Muscle of arm (tissue), 12 donors: ENCODE results near the gene RTP3. TPM values are rescaled to one million over a fixed set of nuclear protein-coding genes. Genes with fewer than 3 reads are reported as not detected.

Source experiments
- DNase-seq: peaks from one replicate; pipeline ENCODE4 v3.0.0-alpha.2; 2013
- polyA plus RNA-seq, 12 donors: library from polyadenylated mRNA; unstranded; fragments of 120-200 nt; gene quantifications; one replicate each; pipeline ENCODE4 v1.2.1, GENCODE V29; 2013; ENCODE audit not compliant: insufficient read length in 12 of 12

RTP3 gene
- polyA plus RNA-seq, 12 donors, result 0.09 TPM; not detected in 11

GRCh38 chr3:46468753-46469600 lies 28.8 kb upstream of the RTP3 start:
- no peak for DNase-seq

- DNase-seq, result no peak
Observed at GRCh38 chr3:46469680-46470357, 28.0 kb upstream of the RTP3 start.

- DNase-seq, result no peak
Observed at GRCh38 chr3:46470831-46471230, 26.9 kb upstream of the RTP3 start.

GRCh38 chr3:46471371-46471914 lies 26.3 kb upstream of the RTP3 start:
- DNase-seq, result no peak

- no peak for DNase-seq
Observed at GRCh38 chr3:46472736-46473135, 25.0 kb upstream of the RTP3 start.

GRCh38 chr3:46477145-46477544 lies 20.6 kb upstream of the RTP3 start:
- no peak for DNase-seq

- DNase-seq, result no peak
Observed at GRCh38 chr3:46477756-46478155, 20.0 kb upstream of the RTP3 start.

- DNase-seq, result no peak
Observed at GRCh38 chr3:46478341-46478740, 19.4 kb upstream of the RTP3 start.

- no peak for DNase-seq
Observed at GRCh38 chr3:46479021-46479420, 18.8 kb upstream of the RTP3 start.

GRCh38 chr3:46479696-46480095 lies 18.1 kb upstream of the RTP3 start:
- no peak for DNase-seq

- DNase-seq, result no peak
Observed at GRCh38 chr3:46480491-46481195, 17.1 kb upstream of the RTP3 start.

- DNase-seq, result no peak
Observed at GRCh38 chr3:46481636-46482035, 16.1 kb upstream of the RTP3 start.

- DNase-seq, result no peak
Observed at GRCh38 chr3:46482632-46483350, 15.0 kb upstream of the RTP3 start.

- no peak for DNase-seq
Observed at GRCh38 chr3:46483825-46484224, 14.0 kb upstream of the RTP3 start.

GRCh38 chr3:46484388-46484787 lies 13.4 kb upstream of the RTP3 start:
- no peak for DNase-seq

GRCh38 chr3:46484911-46485778 lies 12.6 kb upstream of the RTP3 start:
- no peak for DNase-seq

- no peak for DNase-seq
Observed at GRCh38 chr3:46485779-46486175, 12.0 kb upstream of the RTP3 start.

- DNase-seq, result peak; percentile 89
Observed at GRCh38 chr3:46488735-46489361, 8.9 kb upstream of the RTP3 start.

GRCh38 chr3:46489381-46489780 lies 8.4 kb upstream of the RTP3 start:
- no peak for DNase-seq

GRCh38 chr3:46489875-46490274 lies 7.9 kb upstream of the RTP3 start:
- DNase-seq, result no peak
